Posterior vena cava (tissue), 2 donors: ENCODE results near the gene SETDB2. TPM values are rescaled to one million over a fixed set of nuclear protein-coding genes. Genes with fewer than 3 reads are reported as not detected.

Source experiments
- DNase-seq: peaks from one replicate; pipeline ENCODE4 v3.0.0-alpha.2; 2020; ENCODE audit warnings: low spot score
- intact Hi-C, 2 donors: fragments of 100-400 bp; cut with DNase I; formaldehyde crosslinking; loops; one replicate each; pipeline versions ENCODE4 v1.14.1 to v1.14.2; 2022 to 2023
- total RNA-seq, 2 donors: library from RNA; stranded (reverse); fragmentation: NEBNext Ultra II Directional; extraction: Animal tissue kit (Norgen Biotek cat#: 25700); gene quantifications; one replicate each; pipeline ENCODE4 v1.2.1, GENCODE V29; 2021
- donor health status: DM: yes; HTN: yes; CAD: no.
- donor health status: DM: yes; HTN: yes; CAD: no.

The SETDB2 gene
- total RNA-seq, 2 donors from 2014 or later: 11.0 to 11.7 TPM

- intact Hi-C loops: no loop called here
- DNase-seq: no peak
Measured at GRCh38 chr13:49516467-49516866, 72.4 kb downstream of the SETDB2 start.

- no peak for DNase-seq
- intact Hi-C loops: no loop called here
Measured at GRCh38 chr13:49517461-49517860, 73.4 kb downstream of the SETDB2 start.

- intact Hi-C loops: no loop called here
- DNase-seq: no peak
Measured at GRCh38 chr13:49521224-49521623, 77.2 kb downstream of the SETDB2 start.

GRCh38 chr13:49524740-49525501 is 80.8 kb downstream of the SETDB2 start:
- intact Hi-C loops: no loop called here
- no peak for DNase-seq

- intact Hi-C loops: no loop called here
- no peak for DNase-seq
Measured at GRCh38 chr13:49527123-49527522, 83.0 kb downstream of the SETDB2 start.

- intact Hi-C loops: no loop called here
- DNase-seq: no peak
Measured at GRCh38 chr13:49528161-49528560, 84.1 kb downstream of the SETDB2 start.

GRCh38 chr13:49530457-49530856 is 86.4 kb downstream of the SETDB2 start:
- intact Hi-C loops: no loop called here

GRCh38 chr13:49532593-49532992 is 88.5 kb downstream of the SETDB2 start:
- no peak for DNase-seq
- intact Hi-C loops: no loop called here

More at GRCh38 chr13:49530457-49530856, 86.4 kb downstream of the SETDB2 start:
- DNase-seq: no peak

- intact Hi-C loops: no loop called here
- DNase-seq: no peak
Measured at GRCh38 chr13:49533011-49533410, 88.9 kb downstream of the SETDB2 start.

GRCh38 chr13:49533591-49534269 is 89.7 kb downstream of the SETDB2 start:
- intact Hi-C loops: no loop called here
- DNase-seq: no peak

- intact Hi-C loops: no loop called here
Measured at GRCh38 chr13:49536144-49536873, 92.2 kb downstream of the SETDB2 start.

GRCh38 chr13:49538404-49538803 is 94.3 kb downstream of the SETDB2 start:
- DNase-seq: no peak
- intact Hi-C loops: no loop called here

More at GRCh38 chr13:49536144-49536873, 92.2 kb downstream of the SETDB2 start:
- no peak for DNase-seq

GRCh38 chr13:49539313-49539712 is 95.2 kb downstream of the SETDB2 start:
- no peak for DNase-seq
- intact Hi-C loops: no loop called here

- DNase-seq: no peak
- intact Hi-C loops: no loop called here
Measured at GRCh38 chr13:49539746-49540145, 95.7 kb downstream of the SETDB2 start.

- intact Hi-C loops: no loop called here
- DNase-seq: no peak
Measured at GRCh38 chr13:49540552-49540951, 96.5 kb downstream of the SETDB2 start.

- intact Hi-C loops: no loop called here
- no peak for DNase-seq
Measured at GRCh38 chr13:49543656-49544055, 99.6 kb downstream of the SETDB2 start.
